Stimulated activated naive B cell treated with anti-CD40 and anti-IgM and Interleukin-4, amounts not matched to agents 10 μg/mL and 1 μg/mL and 100 μg/mL, for 72 hours (primary cell): ENCODE results near the gene ZEB2.
A peak's percentile ranks its signal among the peaks of the same experiment; 100 is the strongest.

ENCODE experiments used
- ATAC-seq, 2 donors: fragments of 150-1000 bp; cut with Tn5 transposase; replicated peaks; 2 replicates each; pipeline ENCODE4 v1.10.0; 2021; ENCODE audit warnings: moderate library complexity in 1 of 2
- DNase-seq: peaks from one replicate; pipeline ENCODE4 v3.0.0; 2021
- H3K27ac Mint-ChIP-seq: one replicate; pipeline ENCODE4 v1.8.0; 2022; ENCODE audit warnings: mild to moderate bottlenecking, mixed read lengths
- H3K27me3 Mint-ChIP-seq, 2 donors: one replicate each; pipeline ENCODE4 v1.8.0; 2022; ENCODE audit warnings: mixed read lengths in 2 of 2
- H3K36me3 Mint-ChIP-seq, 2 donors: one replicate each; pipeline ENCODE4 v1.8.0; 2022; ENCODE audit warnings: mixed read lengths in 2 of 2, mild to moderate bottlenecking in 1 of 2
- H3K4me1 Mint-ChIP-seq, 2 donors: one replicate each; pipeline ENCODE4 v1.8.0; 2022; ENCODE audit warnings: mixed read lengths in 2 of 2, mild to moderate bottlenecking in 1 of 2
- H3K4me3 Mint-ChIP-seq, 2 donors: one replicate each; pipeline ENCODE4 v1.8.0; 2022; ENCODE audit warnings: mild to moderate bottlenecking in 2 of 2, mixed read lengths in 2 of 2, moderate library complexity in 1 of 2
- H3K9me3 Mint-ChIP-seq, 2 donors: one replicate each; pipeline ENCODE4 v1.8.0; 2022; ENCODE audit warnings: mixed read lengths in 2 of 2, mild to moderate bottlenecking in 1 of 2

Gene ZEB2

DNA sequence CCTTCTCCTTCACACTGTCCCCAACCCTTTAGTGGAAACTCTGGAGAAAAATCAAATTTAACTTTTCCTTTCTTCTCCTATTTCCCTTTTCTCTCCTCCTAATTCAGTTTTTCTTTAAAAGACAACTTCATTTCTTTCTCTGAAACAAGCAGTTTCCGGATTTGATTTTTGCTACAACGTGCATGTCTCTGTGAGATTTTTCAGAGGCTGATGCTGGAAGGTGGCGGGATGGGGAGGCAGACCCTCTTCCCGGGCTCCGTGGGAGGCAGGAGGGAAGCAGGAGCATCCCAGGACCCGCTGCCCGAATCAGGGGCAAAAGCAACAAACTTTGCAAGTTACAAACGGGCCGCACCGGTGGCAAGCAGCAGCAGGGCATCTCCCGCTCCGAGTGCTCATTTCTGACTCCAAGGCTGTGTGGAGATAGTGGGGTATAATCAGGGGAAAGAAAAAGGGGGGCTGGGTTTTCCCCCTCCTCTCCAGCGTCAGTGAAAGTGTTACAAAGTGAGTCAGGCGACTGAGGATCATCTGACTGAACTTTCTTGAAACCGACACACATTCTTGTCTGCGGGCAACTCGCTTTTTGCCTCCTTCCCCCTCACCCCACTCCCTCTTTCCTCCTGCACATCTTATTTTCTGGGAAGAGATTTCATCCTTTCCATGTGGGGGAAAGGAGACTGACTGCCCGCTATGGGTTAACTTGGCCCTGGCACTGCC, 6.4 kb downstream of the ZEB2 start:
- no peaks in the 10 kb centered on the region for H3K9me3 Mint-ChIP-seq
- peak overlapping the region; percentile 67 to 68 for H3K4me3 Mint-ChIP-seq
- H3K27ac Mint-ChIP-seq, result peak overlapping the region; percentile 91
- ATAC-seq (no peak), DNase-seq (no peak)
- no peaks in the 10 kb centered on the region for H3K27me3 Mint-ChIP-seq
- H3K36me3 Mint-ChIP-seq, result peaks cover 7 to 26% of the 10 kb centered on the region in 2 donors
- peaks cover 54 to 69% of the 10 kb centered on the region in 2 donors for H3K4me1 Mint-ChIP-seq

DNA sequence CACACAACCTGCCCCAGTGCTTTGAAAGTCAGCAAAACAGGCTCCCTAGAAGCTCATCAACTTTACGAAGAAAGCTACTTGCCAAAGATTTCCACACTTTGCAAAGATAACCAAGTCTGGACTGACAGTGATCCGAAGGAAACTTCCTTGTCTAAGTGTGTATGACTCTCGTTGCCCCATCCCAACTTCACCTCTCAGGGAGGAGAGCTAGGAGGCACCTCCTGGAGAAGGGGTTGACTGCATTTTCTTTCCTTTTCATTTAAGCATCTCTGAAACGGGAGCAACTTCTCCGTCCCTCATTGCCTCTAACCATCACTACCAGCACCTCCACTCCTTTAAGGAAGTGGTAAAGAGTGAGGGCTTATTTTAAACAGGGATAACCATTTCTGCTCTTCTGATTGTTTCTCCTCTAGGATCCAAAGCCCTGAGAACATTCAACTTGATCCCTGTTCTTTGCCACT, 7.0 kb downstream of the ZEB2 start:
- Mint-ChIP-seq H3K4me3 (peak overlapping the region; percentile 6 to 49), H3K27me3 (no peaks in the 10 kb centered on the region), H3K4me1 (peaks cover 60 to 76% of the 10 kb centered on the region in 2 donors), H3K27ac (no peak overlapping the region), H3K36me3 (peaks cover 7 to 26% of the 10 kb centered on the region in 2 donors), H3K9me3 (no peaks in the 10 kb centered on the region)
- DNase-seq (no peak), ATAC-seq (no peak)

DNA sequence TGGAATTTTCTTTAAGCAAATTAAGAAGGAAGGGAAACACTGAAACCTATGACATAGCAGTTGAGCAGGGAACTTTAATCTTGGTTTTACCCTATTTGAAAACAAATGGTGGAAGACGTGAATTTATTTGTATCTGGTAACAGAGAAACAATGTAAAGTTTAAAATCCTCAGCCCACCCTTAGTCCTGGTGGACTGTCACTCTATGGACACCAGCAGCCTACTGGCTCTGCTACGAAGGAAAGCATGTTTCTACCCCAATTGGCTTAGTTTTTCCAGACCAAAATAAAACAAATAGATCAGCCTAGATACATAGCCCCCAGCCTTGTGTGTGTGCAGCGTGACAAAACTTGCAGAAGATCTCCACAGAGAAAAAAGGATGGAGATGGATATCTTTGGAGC, 7.4 kb downstream of the ZEB2 start:
- Mint-ChIP-seq H3K4me3 (peak overlapping the region in 1 of 2 donors; percentile 42), H3K4me1 (peaks cover 65 to 80% of the 10 kb centered on the region in 2 donors), H3K36me3 (peaks cover 7 to 26% of the 10 kb centered on the region in 2 donors), H3K27ac (no peak overlapping the region), H3K27me3 (no peaks in the 10 kb centered on the region), H3K9me3 (no peaks in the 10 kb centered on the region)
- DNase-seq, result no peak
- ATAC-seq, result no peak

DNA sequence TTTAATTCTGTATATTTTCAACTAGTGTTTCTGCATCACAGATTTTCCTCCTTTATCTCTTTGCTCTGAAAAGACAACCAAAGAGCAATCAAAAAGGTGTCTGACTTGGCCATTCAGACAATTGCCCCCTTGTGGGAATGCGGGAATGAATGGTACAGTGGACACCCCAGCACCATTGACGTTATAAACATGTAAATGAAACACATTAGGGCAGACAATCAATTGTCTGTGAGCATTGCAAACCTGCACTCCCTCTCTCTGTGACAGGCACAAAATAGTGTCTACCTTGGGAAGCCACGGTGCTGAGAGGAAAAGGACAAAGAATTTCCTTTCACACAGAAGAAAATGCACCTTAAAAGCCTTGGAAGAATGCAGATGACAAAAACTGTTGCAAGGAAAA, 8.0 kb downstream of the ZEB2 start:
- no peak overlapping the region for H3K4me3 Mint-ChIP-seq
- H3K27me3 Mint-ChIP-seq, result no peaks in the 10 kb centered on the region
- no peak for ATAC-seq

GRCh38 chr2:144511226-144511810, 8.6 kb downstream of the ZEB2 start:
- no peak for ATAC-seq
- no peak for DNase-seq
- Mint-ChIP-seq H3K9me3 (no peaks in the 10 kb centered on the region), H3K4me1 (peaks cover 69 to 86% of the 10 kb centered on the region in 2 donors), H3K36me3 (peaks cover 4 to 23% of the 10 kb centered on the region in 2 donors), H3K27ac (peak overlapping the region; percentile 91), H3K4me3 (peak overlapping the region; percentile 22 to 61), H3K27me3 (no peaks in the 10 kb centered on the region)

More for the DNA sequence above, 8.0 kb downstream of the ZEB2 start:
- DNase-seq, result no peak
- Mint-ChIP-seq H3K36me3 (peaks cover 5 to 23% of the 10 kb centered on the region in 2 donors), H3K4me1 (peaks cover 69 to 85% of the 10 kb centered on the region in 2 donors), H3K27ac (no peak overlapping the region), H3K9me3 (no peaks in the 10 kb centered on the region)

DNA sequence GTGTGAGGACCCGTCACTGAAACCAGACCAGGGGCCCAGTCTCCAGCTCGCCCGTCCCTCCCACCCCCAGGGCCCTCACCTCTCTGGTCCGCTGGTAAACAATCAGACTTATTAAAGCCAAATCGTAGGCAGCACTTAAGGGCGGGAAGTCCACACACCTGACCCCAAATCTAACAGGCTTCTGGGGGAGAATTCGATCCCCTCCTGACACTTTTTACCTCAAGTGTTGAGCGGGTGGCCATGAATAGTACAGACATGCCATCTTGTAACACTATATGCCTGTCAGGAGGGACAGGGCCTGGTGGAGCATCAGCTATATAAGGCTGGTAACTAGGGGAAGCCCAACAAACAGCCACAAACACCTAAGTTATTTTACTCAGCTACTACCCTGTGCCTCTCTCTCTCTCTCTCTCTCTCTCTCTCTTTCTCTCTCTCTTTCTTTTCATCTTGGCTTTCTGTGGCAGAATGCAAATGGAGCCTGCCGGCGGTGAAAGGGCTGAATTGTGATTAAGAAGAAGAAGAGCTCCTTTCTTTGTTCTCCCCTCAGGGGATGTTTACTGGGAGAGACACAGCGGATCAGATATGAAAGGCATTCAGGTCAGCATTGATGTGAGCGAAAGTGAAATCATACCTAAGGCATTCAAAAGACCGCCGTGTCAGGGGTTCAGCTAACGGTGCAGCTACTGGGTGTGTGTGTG, 9.5 kb downstream of the ZEB2 start:
- Mint-ChIP-seq H3K36me3 (peaks cover 4 to 23% of the 10 kb centered on the region in 2 donors), H3K4me3 (peak overlapping the region; percentile 61 to 70), H3K27me3 (no peaks in the 10 kb centered on the region), H3K9me3 (no peaks in the 10 kb centered on the region), H3K4me1 (peaks cover 68 to 92% of the 10 kb centered on the region in 2 donors), H3K27ac (peak overlapping the region; percentile 91)
- DNase-seq, result no peak
- peak; percentile 69 to 79 for ATAC-seq

DNA sequence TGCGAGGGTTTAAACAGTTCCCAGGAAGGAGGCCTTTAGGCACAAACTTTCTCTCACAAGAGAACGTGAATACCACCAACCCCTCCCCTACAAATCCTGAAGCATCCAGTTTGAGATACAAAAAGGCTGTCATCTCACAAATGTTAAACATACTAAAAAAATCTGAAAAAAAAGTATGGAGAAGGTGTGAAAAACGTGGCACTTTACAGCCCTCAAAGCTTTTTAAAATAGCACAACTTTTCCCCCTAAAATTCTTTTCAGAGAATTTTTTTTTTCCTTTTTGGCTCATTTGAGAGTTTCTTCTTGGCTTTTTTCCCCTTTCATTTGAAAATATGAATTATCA, 10.1 kb downstream of the ZEB2 start:
- no peaks in the 10 kb centered on the region for H3K27me3 Mint-ChIP-seq
- DNase-seq, result no peak
- no peak overlapping the region for H3K27ac Mint-ChIP-seq
- H3K36me3 Mint-ChIP-seq, result peaks cover 4 to 23% of the 10 kb centered on the region in 2 donors
- no peak for ATAC-seq
- peaks cover 70 to 92% of the 10 kb centered on the region in 2 donors for H3K4me1 Mint-ChIP-seq
- H3K4me3 Mint-ChIP-seq, result peak overlapping the region in 1 of 2 donors; percentile 52
- no peaks in the 10 kb centered on the region for H3K9me3 Mint-ChIP-seq

DNA sequence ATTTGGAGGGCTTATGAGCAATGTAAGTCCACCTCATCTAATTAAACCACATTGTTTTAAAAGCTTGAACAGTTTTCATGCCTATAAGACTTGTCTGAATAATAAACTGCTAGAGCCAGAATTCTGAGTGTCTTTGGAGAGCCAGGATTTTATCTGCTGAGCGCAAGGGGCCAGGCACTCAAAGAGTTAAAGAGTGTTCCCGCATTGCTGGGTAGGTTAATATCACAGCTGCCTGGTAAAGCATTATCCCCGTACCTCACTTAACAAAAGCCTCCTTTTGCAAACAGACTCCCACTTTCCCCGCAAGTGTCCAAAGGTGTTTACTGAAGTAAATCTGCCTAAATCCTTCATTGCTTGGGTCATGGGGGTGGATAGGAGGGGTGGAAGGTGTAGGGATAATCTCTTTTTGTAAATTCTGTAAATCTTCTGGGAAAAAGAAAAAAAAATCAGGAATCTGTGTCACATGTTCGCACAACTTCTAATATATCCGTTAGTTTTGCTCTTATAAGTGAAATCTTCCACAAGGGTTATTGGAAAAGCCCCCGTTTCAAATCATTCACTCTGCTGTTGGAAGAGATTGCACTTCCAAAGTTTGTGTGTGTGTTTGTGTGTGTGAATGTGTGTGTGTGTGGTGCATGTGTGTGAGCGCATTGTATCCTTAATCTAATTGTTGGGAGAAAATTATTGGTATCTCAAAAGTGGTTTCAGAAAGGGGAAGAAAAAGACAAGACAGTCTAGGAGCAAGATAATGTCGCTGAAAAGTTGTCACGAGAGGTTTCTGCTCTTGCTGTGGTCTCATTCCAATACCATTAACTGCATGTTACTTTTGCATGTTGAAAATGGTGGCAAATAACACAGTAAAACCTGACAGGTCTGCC, 10.7 kb downstream of the ZEB2 start:
- Mint-ChIP-seq H3K4me3 (peak overlapping the region; percentile 53 to 64), H3K36me3 (peaks cover 4 to 25% of the 10 kb centered on the region in 2 donors)

DNA sequence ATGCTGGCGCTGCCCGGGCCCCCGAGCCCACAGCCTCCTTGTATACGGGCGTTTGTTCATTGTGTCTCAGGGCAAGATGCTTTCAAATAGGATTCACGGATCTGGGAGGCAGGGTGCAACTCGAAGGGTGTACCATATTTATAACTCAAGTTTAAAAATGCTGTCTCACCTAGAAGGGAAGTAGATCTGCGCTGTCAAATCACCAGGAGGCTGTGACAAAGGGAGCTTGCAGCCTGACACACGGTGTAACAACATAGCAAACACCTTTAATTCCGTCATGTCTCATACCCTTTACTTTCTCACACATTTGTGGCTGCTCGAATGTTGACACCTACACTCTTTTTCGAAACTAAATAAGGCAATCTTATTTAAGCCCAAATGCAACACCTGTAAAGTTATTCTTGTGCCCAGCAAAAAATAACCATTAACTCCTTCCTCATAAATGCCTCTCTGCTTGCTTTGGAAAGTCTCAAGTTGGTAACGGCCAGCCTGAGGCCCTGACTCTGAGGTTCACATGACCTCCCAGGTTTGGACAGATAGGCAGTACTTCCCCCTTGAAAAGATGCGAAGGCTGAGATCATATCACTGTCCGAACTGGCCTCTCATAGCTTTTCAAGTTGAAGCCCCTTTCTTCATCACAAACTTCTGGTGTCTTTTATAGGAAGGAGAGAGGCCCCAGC, 11.6 kb downstream of the ZEB2 start:
- peak; percentile 55 to 67 for ATAC-seq
- no peaks in the 10 kb centered on the region for H3K27me3 Mint-ChIP-seq
- H3K9me3 Mint-ChIP-seq, result no peaks in the 10 kb centered on the region
- peaks cover under 1 to 19% of the 10 kb centered on the region in 2 donors for H3K36me3 Mint-ChIP-seq
- H3K27ac Mint-ChIP-seq, result peak overlapping the region; percentile 75
- no peak for DNase-seq
- peak overlapping the region; percentile 53 to 80 for H3K4me3 Mint-ChIP-seq
- peaks cover 66 to 88% of the 10 kb centered on the region in 2 donors for H3K4me1 Mint-ChIP-seq

More for the DNA sequence above, 10.7 kb downstream of the ZEB2 start:
- Mint-ChIP-seq H3K4me1 (peaks cover 71 to 92% of the 10 kb centered on the region in 2 donors), H3K27me3 (no peaks in the 10 kb centered on the region), H3K9me3 (no peaks in the 10 kb centered on the region), H3K27ac (peak overlapping the region; percentile 91)
- ATAC-seq (no peak), DNase-seq (no peak)

DNA sequence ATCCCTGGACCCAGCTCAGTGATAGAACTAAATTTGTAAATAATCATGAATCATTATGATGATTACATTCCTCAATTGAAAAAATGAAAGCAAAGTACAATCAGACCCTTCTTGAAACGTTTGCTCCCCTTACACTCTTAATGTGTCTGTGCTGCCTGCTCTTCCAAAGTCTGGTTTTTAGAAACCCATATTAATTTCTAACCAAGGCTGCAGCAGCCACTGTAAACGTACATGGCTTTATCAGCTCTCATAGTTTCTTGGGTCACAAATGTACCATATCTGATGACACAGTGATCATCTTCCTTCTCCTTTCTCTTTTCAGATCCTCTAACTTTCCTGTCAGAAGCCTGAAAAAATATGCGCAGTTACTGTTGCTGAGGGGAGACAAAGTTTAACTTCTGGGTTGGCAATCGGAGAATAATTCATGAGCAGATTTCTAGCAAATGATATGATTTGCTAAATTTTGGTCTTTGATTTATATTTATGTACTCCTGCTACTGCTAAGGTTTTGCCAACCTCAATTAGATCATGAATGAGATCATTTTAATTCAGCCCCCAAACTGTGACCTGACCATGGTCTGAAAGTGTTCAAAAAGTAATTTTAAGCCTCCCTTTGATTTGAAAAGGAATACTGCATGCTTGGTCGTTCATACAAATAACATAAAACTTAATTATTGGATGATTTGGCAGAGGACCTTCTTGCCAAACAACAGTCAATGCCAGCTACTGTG, 12.3 kb downstream of the ZEB2 start:
- H3K27me3 Mint-ChIP-seq, result no peaks in the 10 kb centered on the region
- peak; percentile 12 to 15 for ATAC-seq
- H3K36me3 Mint-ChIP-seq, result peaks cover 0 to 15% of the 10 kb centered on the region in 2 donors
- peak overlapping the region; percentile 75 for H3K27ac Mint-ChIP-seq
- peaks cover 61 to 81% of the 10 kb centered on the region in 2 donors for H3K4me1 Mint-ChIP-seq
- DNase-seq, result no peak
- H3K4me3 Mint-ChIP-seq, result peak overlapping the region; percentile 53 to 80
- H3K9me3 Mint-ChIP-seq, result no peaks in the 10 kb centered on the region

GRCh38 chr2:144505245-144505831, 14.6 kb downstream of the ZEB2 start:
- no peaks in the 10 kb centered on the region for H3K9me3 Mint-ChIP-seq
- H3K36me3 Mint-ChIP-seq, result peaks cover 8 to 17% of the 10 kb centered on the region in 2 donors

GRCh38 chr2:144504218-144504641, 15.7 kb downstream of the ZEB2 start:
- Mint-ChIP-seq H3K36me3 (peaks cover 8 to 13% of the 10 kb centered on the region in 2 donors), H3K4me1 (peaks cover 44 to 59% of the 10 kb centered on the region in 2 donors), H3K4me3 (no peak overlapping the region), H3K27me3 (no peaks in the 10 kb centered on the region), H3K27ac (peak overlapping the region; percentile 14), H3K9me3 (no peaks in the 10 kb centered on the region)
- no peak for ATAC-seq
- DNase-seq, result no peak

More at GRCh38 chr2:144505245-144505831, 14.6 kb downstream of the ZEB2 start:
- ATAC-seq (peak; percentile 71 to 72), DNase-seq (no peak)
- Mint-ChIP-seq H3K4me1 (peaks cover 49 to 68% of the 10 kb centered on the region in 2 donors), H3K27me3 (no peaks in the 10 kb centered on the region), H3K4me3 (peak overlapping the region; percentile 50 to 65), H3K27ac (peak overlapping the region; percentile 47)
